GM19468 (cell line): ENCODE results near the gene ABRACL.

Experiments used
- ATAC-seq: cut with Tn5 transposase; IDR thresholded peaks from one replicate; pipeline ENCODE4 v1.9.1; 2021; ENCODE audit warnings: mild to moderate bottlenecking, moderate library complexity, moderate number of reproducible peaks; ENCODE audit not compliant: unreplicated experiment; ENCODE audit errors: extremely low read depth

ABRACL gene

DNA sequence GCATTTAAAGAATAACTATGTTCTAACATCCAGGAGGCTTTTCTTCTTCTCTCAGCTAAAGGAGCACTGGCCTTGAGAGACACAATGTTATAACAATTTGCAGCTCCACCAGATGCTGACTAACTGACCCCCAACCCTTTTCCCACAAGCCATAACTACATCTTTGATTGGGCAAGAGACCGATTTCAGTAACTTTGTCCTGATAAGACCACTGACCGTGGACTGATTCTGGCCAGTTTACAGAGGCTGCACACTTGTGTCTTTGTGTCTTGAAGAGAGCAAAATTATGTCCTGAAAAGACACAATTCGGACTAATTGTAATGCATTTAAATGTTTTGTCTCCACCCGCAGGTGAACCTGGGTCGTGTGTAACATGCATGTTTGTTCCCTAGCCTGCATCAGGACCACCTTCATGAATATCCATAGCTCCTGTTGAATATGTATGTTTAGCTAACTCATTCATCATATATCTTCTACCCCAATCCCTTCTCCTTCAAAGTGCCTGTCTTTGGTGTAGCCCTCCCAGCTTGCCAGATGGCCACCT lies 22.3 kb downstream of the ABRACL start:
- ATAC-seq, result no peak

DNA sequence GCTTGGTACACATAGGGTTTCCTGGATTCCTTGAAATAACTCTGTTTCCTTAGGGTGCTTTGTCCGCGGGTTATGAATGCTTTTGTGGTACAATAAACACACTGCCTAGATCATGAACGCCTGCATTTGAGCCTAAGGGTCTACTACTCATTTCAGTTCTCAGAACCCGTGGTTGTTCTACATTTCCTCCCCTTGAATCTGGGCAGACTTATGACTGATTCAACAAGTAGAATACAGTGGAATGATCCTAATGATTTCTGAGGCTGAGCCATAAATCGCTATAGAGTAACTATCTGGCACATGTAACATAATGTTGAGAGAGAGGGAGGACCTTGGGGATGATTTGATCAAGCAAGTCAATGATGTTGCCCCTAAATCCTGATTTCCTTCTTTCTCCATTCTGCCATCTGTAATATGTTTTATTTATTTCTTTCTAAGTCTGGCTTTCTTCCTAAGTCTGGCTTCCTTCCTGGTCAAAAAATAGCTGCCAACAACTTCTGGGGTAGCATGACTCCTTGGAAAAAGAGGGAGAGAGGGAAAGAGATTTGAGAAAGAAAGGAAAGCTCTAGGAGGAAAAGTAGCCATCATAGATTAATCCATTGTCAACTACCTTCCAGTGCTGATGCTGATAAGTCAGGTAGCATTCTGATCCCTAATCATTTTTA lies 23.0 kb downstream of the ABRACL start:
- no peak for ATAC-seq

GRCh38 chr6:139053382-139053781 lies 24.8 kb downstream of the ABRACL start:
- ATAC-seq, result no peak

DNA sequence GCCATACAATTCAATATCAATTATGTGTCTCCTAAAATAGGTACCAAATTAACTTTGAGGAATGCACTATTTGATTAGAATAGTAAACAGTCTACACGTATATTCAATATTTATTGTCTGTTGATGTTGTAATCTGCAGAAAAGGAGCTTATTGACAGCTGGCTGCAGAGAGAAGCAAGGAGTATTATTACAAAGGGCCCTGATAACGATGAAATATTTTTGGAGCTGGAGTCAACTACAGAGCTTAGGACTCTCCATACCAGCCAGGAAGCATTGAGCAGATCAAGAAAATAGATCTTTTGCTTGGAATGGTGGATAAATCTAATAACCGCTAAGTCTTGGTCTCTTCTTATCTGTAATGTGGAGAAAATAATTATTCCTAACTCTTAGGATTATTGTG lies 25.5 kb downstream of the ABRACL start:
- no peak for ATAC-seq

DNA sequence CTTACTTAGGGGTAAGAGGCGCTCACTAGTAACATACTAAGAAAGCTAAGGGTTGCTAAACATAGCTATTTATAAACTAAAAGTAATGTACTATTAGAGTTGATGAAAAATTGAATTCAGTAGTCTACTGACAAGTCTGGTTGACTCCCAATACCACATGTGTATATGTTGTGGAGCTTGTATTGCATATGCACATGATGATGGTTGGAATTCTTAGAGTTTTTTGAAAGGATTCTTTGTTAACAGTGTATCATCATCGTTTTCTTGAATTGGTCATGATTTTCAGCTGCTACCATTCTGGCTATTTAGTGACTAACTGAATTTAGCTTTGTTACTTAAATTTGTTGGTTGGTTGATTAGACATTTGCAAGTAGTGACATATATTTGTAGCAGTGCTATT lies 27.2 kb downstream of the ABRACL start:
- ATAC-seq, result no peak

DNA sequence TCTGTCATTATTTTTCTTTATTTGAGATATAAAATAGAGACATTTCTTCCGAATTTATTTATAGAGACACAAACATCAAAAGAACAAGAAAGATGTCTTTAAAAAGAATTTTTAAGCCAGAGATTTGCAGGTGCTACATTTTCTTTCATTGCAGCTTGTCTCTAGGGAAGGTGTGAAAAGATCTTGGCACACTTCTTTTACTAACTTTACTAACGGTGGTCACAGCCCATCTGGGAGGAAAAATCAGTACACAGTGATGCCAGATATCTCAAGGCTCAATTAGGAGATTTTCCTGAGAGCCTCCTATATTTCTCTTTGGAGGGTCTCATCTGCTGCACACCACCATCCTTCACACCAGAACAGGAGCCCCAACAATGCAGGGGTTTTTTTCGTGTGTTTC lies 29.5 kb downstream of the ABRACL start:
- no peak for ATAC-seq

GRCh38 chr6:139060332-139060731 lies 31.8 kb downstream of the ABRACL start:
- ATAC-seq, result no peak

DNA sequence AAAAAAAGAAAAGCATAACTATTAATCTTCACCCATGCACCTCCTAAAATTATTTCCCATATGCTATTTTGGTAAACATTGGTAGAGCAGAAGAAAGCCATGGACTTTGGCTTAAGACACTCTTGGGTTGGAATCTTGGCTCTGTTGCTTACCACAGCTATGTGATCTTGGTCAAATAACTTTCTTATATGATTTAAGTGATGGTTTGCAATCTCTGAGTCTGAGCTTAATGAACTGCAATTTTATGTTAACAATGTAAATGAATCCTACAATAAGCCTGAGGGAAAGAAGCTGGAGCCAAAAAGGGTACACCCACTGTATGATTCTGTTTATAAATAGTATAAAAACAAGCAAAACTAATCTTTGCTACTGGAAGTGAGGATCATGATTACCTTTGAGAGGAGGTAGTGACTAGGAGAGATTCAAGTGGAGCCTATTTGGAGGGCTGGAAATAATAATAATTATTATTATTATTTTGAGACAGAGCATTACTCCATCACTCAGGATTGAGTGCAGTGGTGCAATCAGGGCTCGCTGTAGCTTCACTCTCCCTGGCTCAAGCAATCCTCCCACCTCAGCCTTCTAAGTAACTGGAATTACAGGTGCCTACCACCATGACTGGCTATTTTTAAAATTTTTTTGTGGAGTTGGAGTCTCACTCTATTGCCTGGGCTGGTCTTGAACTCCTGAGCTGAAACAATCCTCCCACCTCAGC lies 34.5 kb downstream of the ABRACL start:
- no peak for ATAC-seq

GRCh38 chr6:139064981-139065665 lies 36.6 kb downstream of the ABRACL start:
- no peak for ATAC-seq

DNA sequence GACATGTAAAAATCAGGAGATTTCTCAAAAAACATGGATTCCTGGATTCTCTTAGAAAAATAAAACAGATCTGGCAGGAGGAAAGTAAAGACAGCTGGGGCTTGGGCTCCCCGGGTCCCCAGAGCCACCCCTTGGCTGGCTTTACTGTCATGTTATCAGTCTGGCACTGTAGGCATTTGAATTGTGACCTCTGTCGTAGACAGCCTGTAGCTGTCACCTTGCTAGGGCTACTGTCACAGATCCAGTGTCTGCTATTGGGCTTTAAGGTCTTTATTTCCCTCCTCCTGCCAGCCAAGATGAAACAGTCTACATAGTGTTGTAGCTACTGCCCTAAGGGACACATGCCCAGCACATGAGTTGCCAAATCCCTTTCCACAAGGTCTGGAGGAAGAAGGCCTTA lies 37.5 kb downstream of the ABRACL start:
- no peak for ATAC-seq

- no peak for ATAC-seq
Observed at GRCh38 chr6:139068846-139069245, 40.3 kb downstream of the ABRACL start.

DNA sequence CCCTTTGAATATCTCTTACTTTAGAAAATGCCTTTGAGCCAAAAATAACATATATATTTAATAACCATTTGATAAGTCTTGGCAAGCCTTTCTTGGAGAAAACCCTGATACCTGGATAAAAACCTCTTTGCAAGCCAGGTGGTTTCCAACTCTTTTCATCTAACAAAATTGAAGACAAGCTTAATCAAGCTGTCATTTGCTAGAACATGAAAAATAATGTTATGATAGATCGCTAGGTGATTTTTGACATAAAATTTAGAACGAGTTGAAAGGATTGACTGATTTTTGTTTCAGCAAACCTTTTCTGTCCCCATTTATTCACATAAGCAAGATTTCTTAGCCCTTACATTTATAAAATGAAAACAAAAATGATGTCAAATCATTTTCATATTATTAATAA lies 44.6 kb downstream of the ABRACL start:
- no peak for ATAC-seq

DNA sequence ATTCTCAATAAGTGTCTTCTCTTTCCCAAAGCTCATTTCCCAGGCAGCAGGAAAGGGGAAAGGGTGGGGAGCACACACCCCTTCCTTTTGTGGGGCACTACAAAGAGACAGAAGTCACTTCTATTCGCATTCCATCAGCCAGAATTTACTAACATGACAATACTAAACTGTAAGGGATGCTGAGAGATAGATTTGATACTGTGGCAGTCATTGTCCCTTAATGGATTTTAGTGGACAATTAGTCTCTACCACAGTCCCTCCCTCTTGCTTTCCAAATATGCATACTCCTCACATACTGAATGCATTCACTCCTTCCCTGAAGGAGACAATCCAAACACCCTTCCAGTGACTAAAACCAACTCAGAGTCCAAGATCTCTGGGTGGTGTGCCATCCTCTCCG lies 50.5 kb downstream of the ABRACL start:
- ATAC-seq, result no peak

DNA sequence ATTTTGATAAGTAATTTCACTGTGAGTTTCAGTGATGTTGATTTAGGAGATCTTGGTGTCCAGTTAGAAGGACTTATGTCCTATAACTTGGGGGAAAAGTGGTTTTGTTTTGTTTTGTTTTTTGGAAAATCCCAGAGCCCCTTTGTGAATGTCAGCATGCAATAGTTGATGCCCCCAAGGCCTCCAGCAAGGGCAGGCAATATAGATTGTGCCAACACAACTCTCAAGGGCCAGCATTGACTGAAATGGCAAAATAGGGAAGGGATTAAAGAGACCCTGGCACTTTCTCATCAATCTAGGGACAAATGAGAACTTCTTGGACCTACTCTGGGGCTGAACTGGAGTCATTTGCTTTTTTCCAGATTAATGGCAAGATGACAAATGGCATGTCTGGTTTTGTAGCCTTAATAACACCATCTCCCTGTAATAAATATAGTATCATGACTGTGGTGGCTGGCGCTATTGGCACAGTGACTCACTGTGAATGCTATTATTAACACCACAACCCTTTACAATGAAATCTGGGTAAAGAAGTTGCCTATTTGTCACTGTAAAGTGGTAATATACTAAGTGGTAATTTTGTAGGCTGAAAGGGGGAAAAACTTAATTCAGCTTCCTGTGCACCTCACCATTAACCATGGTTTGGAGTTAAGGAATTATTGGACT lies 51.8 kb downstream of the ABRACL start:
- ATAC-seq, result no peak

DNA sequence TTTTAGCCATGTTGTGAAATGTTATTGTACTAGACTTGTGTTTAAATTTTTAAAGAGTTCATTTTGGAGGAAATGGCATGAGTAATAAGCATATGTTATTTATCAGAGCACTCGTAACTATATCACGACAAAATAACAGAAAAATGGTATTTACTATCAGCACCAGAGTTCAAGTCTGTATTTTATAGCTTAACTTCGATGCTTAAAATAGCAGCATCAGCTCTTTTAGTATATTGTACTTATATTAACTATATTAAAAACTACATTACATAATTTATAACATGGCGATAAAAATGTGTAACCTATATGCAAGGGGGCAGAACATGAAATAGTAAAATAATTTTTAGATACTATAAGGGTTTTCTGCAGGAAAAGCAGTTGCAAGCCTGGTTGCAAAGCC lies 52.9 kb downstream of the ABRACL start:
- ATAC-seq, result no peak

- ATAC-seq, result no peak
Observed at GRCh38 chr6:139082370-139082769, 53.8 kb downstream of the ABRACL start.

- ATAC-seq, result no peak
Observed at GRCh38 chr6:139091826-139092225, 63.3 kb downstream of the ABRACL start.
